Measurements from ENCODE around the gene S100A1. TPM values are rescaled to one million over a fixed set of nuclear protein-coding genes. Genes with fewer than 3 reads are reported as not detected.

S100A1 gene
- total and polyA plus RNA-seq, 2 of the 13 experiments (the other 11 are each of a cell fraction or from before 2014, with no cell fraction given) = 120 to 251 TPM

- TF ChIP-seq CSRNP1 (CRISPR knock-in tag; IDR thresholded peaks at IDR 0.05) (peak; percentile 43; the same call in 1 of the 2 replicates), NPAS2 (CRISPR knock-in tag; IDR thresholded peaks at IDR 0.05; ENCODE audit: borderline replicate concordance) (no peak), AHDC1 (CRISPR knock-in tag; IDR thresholded peaks at IDR 0.05; ENCODE audit: borderline replicate concordance) (no peak), ZNF609 (CRISPR knock-in tag; IDR thresholded peaks at IDR 0.05; ENCODE audit: borderline replicate concordance) (no peak), FOXK1 (CRISPR knock-in tag; IDR thresholded peaks at IDR 0.05; ENCODE audit: borderline replicate concordance, low read depth) (no peak), HMGXB4 (CRISPR knock-in tag; IDR thresholded peaks at IDR 0.05; ENCODE audit: borderline replicate concordance in 1 of 2, low read depth in 1 of 2) (peak; percentile 57 to 59; a peak in 2 of 4 replicates), FOSL2 (CRISPR knock-in tag; IDR thresholded peaks at IDR 0.05) (peak; percentile 29), THAP9 (CRISPR knock-in tag; IDR thresholded peaks at IDR 0.05; ENCODE audit: borderline replicate concordance) (peak; percentile 67; the same call in 1 of the 2 replicates)
Observed at GRCh38 chr1:153658400-153659174, 30.4 kb downstream of the S100A1 start, which contains the start of gene SNAPIN (continued).
